ENCODE data around the gene FBXO2. TPM values are rescaled to one million over a fixed set of nuclear protein-coding genes. Genes with fewer than 3 reads are reported as not detected.
A peak's percentile ranks its signal among the peaks of the same experiment; 100 is the strongest.

Gene FBXO2
- total and polyA plus RNA-seq, 3 experiments from 2014 or later: 1.8 to 4.6 (median 2.0) TPM

DNA sequence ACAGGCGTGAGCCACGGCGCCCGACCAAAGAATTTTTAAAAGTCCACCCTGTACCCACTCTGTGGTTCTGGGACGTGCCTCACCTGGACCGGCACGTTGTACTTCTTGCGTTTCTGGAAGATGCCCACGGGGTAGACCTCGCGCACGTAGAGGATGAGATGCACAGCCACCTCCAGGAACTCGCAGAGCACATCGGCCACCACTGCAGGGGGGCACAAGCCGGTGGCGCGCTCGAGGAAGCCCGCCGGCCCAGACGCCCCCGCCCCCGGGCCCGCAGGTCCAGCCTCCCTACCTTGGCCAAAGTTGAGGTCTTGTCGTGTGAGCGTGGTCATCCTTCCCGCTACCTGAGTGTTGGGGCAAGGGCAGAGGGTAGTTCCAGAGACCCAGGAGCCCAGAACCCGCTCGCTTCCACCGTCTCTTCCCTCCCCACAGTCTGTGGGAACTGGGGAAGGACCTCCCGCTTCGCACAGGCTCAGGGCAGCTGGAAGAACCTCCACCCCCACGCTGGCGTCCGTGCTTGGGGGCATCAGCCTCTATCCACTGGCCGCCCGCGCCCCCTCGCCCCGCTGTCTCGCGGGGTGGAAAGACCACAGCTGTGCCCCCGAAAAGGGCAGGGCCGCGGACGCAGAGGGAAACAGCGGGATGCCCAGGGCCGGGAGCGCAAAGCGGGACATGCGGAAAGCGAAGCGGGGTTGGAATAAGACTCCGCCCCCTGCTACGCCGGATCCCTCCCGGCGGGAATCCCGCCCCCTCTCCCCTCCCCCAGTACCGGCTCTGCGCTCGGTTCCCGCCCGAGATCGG lies 26.2 kb upstream of the FBXO2 start:
- peak overlapping the region in 5 of 8 donors; percentile 40 to 92 (median 70) for H3K27ac Mint-ChIP-seq
- Histone ChIP-seq H3K27ac (ENCODE audit: low read depth, low read length) (peak overlapping the region; percentile 64), H3K4me3 (ENCODE audit: low read length) (peak overlapping the region; percentile 78), H3K36me3 (ENCODE audit: insufficient read depth, low read length) (no peaks in the 10 kb centered on the region), H3K9me3 (ENCODE audit: low read length) (no peaks in the 10 kb centered on the region), H3K27me3 (ENCODE audit: insufficient read depth, low read length, poor library complexity, severe bottlenecking) (no peaks in the 10 kb centered on the region), H3K4me1 (ENCODE audit: insufficient read depth, low read length) (peaks cover 7% of the 10 kb centered on the region)
- H3K4me1 Mint-ChIP-seq: peaks cover 18 to 28% (median 22%) of the 10 kb centered on the region in 3 donors
- H3K4me3 Mint-ChIP-seq: peak overlapping the region; percentile 81 to 99 (median 87)
- no peak for DNase-seq
- no peaks in the 10 kb centered on the region for H3K27me3 Mint-ChIP-seq
- no peaks in the 10 kb centered on the region for H3K9me3 Mint-ChIP-seq
- ChIA-PET POLR2A (interaction anchor here (1.4 to 1.8 kb wide), 4 partner anchors 10 to 227 kb away, joined by 6 to 9 read pairs (median 8); partner anchors contain the start of gene FBXO6), CTCF (interaction anchor here (2.5 to 3.2 kb wide), 2 partner anchors 16 to 39 kb away, joined by 17 to 26 read pairs; partner anchors contain the start of gene FBXO6)
- H3K36me3 Mint-ChIP-seq: peaks cover 0 to 21% (median 0%) of the 10 kb centered on the region in 3 donors

DNA sequence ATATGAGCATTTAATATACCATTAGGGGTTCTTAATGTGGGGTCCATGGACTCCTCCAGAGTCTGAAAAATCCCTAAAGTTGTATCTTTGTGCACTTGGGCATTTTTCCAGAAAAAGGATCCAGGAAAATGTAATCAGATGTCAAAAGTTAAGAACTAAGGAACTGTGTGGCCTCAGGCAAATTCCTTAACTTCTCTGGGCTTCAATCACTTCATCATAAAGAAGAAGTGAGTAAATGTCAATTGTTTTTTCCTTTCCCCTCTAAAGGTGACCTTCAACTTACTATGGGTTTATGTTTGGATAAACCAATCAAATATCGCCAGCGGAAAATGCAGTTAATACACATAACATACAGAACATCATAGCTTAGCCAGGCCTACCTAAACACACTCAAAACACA lies 24.2 kb upstream of the FBXO2 start:
- H3K9me3 Mint-ChIP-seq: no peaks in the 10 kb centered on the region
- DNase-seq: no peak
- H3K4me3 ChIP-seq (ENCODE audit: low read length): no peak overlapping the region
- H3K4me1 Mint-ChIP-seq: peaks cover 18 to 28% (median 22%) of the 10 kb centered on the region in 3 donors
- no peaks in the 10 kb centered on the region for H3K36me3 ChIP-seq (ENCODE audit: insufficient read depth, low read length)
- CTCF ChIA-PET: interaction anchor here (1.4 to 2.5 kb wide), 2 partner anchors 14 to 32 kb away, joined by 3 to 10 read pairs; partner anchors contain the start of gene FBXO6
- peak overlapping the region in 5 of 7 donors; percentile 1 to 77 (median 43) for H3K4me3 Mint-ChIP-seq
- no peaks in the 10 kb centered on the region for H3K27me3 Mint-ChIP-seq
- POLR2A ChIA-PET: interaction anchor here (0.6 kb wide), 1 partner anchor 135 kb away, joined by 3 read pairs; no protein-coding TSS in a partner anchor
- H3K9me3 ChIP-seq (ENCODE audit: low read length): no peaks in the 10 kb centered on the region
- H3K27me3 ChIP-seq (ENCODE audit: insufficient read depth, low read length, poor library complexity, severe bottlenecking): no peaks in the 10 kb centered on the region
- H3K36me3 Mint-ChIP-seq: peaks cover 0 to 37% (median 0%) of the 10 kb centered on the region in 3 donors
- peaks cover 7% of the 10 kb centered on the region for H3K4me1 ChIP-seq (ENCODE audit: insufficient read depth, low read length)
- H3K27ac ChIP-seq (ENCODE audit: low read depth, low read length): no peak overlapping the region
- peak overlapping the region in 2 of 8 donors; percentile 20 to 40 for H3K27ac Mint-ChIP-seq

DNA sequence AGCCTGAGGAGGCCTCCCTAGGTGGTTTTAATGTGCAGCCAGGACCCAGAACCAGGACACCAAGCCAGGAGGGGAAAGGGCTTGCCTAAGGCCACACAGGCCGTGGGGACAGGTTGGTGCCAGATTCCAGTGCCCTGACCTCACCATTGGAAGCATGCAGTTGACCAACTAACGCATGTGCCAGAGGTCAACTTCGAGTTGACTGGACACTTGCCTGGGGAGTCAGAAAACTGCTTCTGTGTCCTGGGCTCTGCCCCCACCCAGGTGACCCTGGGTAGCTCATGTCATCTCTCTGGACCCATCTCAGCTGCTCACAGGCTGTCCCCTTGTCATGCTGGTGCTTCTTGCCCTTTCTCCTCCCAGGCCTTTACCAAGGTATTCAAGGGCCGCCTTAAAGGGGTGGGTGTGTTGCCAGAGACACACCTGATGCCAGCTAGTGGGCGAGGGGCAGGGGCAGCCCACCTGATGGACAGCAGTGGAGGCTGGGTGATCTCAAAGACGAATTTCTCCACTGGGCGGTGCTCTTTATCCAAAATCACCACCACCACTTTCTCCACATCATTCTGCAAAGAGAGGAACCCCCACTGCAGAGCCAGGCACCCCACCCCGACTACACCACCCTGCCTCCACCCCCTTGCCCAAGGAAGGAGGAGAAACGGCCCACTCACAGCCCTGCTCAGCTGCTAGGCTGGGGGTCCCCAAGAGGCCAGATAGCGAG lies 22.3 kb upstream of the FBXO2 start:
- Histone ChIP-seq H3K27me3 (ENCODE audit: insufficient read depth, low read length, poor library complexity, severe bottlenecking) (no peaks in the 10 kb centered on the region), H3K27ac (ENCODE audit: low read depth, low read length) (no peak overlapping the region), H3K36me3 (ENCODE audit: insufficient read depth, low read length) (peaks cover 3% of the 10 kb centered on the region), H3K4me3 (ENCODE audit: low read length) (no peak overlapping the region), H3K4me1 (ENCODE audit: insufficient read depth, low read length) (no peaks in the 10 kb centered on the region), H3K9me3 (ENCODE audit: low read length) (no peaks in the 10 kb centered on the region)
- Mint-ChIP-seq H3K9me3 (no peaks in the 10 kb centered on the region), H3K27ac (no peak overlapping the region), H3K36me3 (peaks cover 0 to 48% (median 0%) of the 10 kb centered on the region in 3 donors), H3K27me3 (no peaks in the 10 kb centered on the region), H3K4me3 (no peak overlapping the region), H3K4me1 (peaks cover 13 to 21% (median 15%) of the 10 kb centered on the region in 3 donors)
- ChIA-PET POLR2A (no interaction called here), CTCF (interaction anchor here (1.0 to 2.0 kb wide), 3 partner anchors 12 to 43 kb away, joined by 3 to 10 read pairs (median 5); partner anchors contain the start of gene FBXO6)
- DNase-seq: no peak

DNA sequence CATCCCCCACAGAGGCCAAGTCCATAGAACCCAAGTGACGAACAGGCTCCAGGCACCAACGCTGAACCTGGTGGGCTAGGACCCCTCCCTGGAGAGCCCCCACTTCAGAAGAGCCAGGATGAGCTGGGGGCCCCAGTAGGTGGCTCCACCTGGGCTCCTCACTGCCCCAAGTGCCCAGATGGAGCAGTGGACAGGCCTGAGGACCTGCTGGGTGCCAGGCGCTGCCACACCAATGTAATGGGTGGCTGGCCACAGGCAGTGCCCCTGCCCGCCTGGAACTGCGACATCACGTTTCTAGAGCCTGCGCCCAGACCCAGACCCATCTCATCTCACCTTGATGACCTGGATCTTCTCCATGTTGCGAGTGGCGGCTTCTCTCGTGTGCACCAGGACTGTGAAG lies 21.1 kb upstream of the FBXO2 start:
- CTCF ChIA-PET: interaction anchor here (2.0 to 3.0 kb wide), 2 partner anchors 11 kb away, joined by 5 to 13 read pairs; partner anchors contain the start of gene FBXO6
- POLR2A ChIA-PET: no interaction called here
- no peak overlapping the region for H3K4me3 Mint-ChIP-seq

DNA sequence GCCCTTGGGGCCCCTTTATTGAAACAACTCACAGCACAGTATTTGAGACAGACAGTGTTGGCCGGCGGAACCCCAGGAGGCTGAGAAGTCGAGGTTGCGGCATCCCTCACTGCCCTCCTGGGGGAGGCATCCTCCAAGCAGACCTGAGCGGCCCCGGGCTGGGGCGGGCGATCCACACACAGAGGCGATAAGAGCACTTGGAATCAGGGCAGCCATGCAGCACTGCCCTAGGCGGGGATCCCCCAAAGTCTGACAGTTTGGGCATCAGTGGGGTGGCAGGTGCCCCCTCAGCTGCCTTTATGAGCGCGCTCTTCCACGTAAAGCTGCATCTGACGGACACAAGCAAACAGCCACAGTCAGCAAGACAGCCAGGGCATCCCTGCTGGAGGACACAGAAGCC lies 20.3 kb upstream of the FBXO2 start:
- H3K27ac ChIP-seq (ENCODE audit: low read depth, low read length): no peak overlapping the region
- H3K9me3 ChIP-seq (ENCODE audit: low read length): no peaks in the 10 kb centered on the region
- Mint-ChIP-seq H3K9me3 (no peaks in the 10 kb centered on the region), H3K4me3 (no peak overlapping the region), H3K27ac (peak overlapping the region in 1 of 8 donors; percentile 60), H3K27me3 (no peaks in the 10 kb centered on the region), H3K4me1 (peaks cover 8 to 9% (median 9%) of the 10 kb centered on the region in 3 donors), H3K36me3 (peaks cover 0 to 52% (median 2%) of the 10 kb centered on the region in 3 donors)
- H3K36me3 ChIP-seq (ENCODE audit: insufficient read depth, low read length): peaks cover 3% of the 10 kb centered on the region
- no peaks in the 10 kb centered on the region for H3K4me1 ChIP-seq (ENCODE audit: insufficient read depth, low read length)
- H3K27me3 ChIP-seq (ENCODE audit: insufficient read depth, low read length, poor library complexity, severe bottlenecking): no peaks in the 10 kb centered on the region
- ChIA-PET CTCF (interaction anchor here (1.2 to 3.0 kb wide), 2 partner anchors 11 to 51 kb away, joined by 3 to 13 read pairs; partner anchors contain the start of gene FBXO6), POLR2A (no interaction called here)
- H3K4me3 ChIP-seq (ENCODE audit: low read length): no peak overlapping the region
- DNase-seq: no peak

More for the DNA sequence above, 21.1 kb upstream of the FBXO2 start:
- no peaks in the 10 kb centered on the region for H3K9me3 Mint-ChIP-seq
- no peaks in the 10 kb centered on the region for H3K9me3 ChIP-seq (ENCODE audit: low read length)
- peaks cover 3% of the 10 kb centered on the region for H3K36me3 ChIP-seq (ENCODE audit: insufficient read depth, low read length)
- peaks cover 0 to 50% (median 2%) of the 10 kb centered on the region in 3 donors for H3K36me3 Mint-ChIP-seq
- H3K27ac ChIP-seq (ENCODE audit: low read depth, low read length): no peak overlapping the region
- H3K27me3 ChIP-seq (ENCODE audit: insufficient read depth, low read length, poor library complexity, severe bottlenecking): no peaks in the 10 kb centered on the region
- peaks cover 12 to 17% (median 13%) of the 10 kb centered on the region in 3 donors for H3K4me1 Mint-ChIP-seq
- H3K27me3 Mint-ChIP-seq: no peaks in the 10 kb centered on the region
- no peak for DNase-seq
- H3K4me3 ChIP-seq (ENCODE audit: low read length): no peak overlapping the region
- H3K4me1 ChIP-seq (ENCODE audit: insufficient read depth, low read length): no peaks in the 10 kb centered on the region
- no peak overlapping the region for H3K27ac Mint-ChIP-seq

DNA sequence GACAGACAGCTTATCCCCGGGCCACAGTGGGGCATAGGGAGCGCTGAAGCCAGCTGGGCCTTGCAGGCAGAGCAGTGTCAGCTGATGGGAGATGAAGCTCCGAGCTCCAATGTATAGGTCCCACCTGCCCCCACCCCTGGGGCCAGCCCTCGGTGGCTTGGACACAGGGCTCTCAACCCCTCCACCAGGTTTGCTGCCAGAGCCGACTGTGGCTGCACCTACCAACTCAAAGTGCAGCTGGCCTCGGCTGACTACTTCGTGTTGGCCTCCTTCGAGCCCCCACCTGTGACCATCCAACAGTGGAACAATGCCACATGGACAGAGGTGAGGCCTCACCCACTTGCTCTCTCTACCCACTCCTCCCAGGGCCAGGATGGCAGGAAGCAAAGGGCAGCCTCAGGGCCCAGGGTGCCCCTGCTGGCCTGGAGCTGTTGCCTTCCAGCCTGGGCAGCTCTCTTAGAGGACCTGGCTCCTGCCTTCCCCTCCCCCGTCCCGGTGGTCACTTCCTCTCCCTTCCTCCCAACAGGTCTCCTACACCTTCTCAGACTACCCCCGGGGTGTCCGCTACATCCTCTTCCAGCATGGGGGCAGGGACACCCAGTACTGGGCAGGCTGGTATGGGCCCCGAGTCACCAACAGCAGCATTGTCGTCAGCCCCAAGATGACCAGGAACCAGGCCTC lies 19.0 kb upstream of the FBXO2 start:
- Histone ChIP-seq H3K27ac (ENCODE audit: low read depth, low read length) (no peak overlapping the region), H3K36me3 (ENCODE audit: insufficient read depth, low read length) (peaks cover 3% of the 10 kb centered on the region), H3K27me3 (ENCODE audit: insufficient read depth, low read length, poor library complexity, severe bottlenecking) (no peaks in the 10 kb centered on the region), H3K4me1 (ENCODE audit: insufficient read depth, low read length) (no peaks in the 10 kb centered on the region), H3K4me3 (ENCODE audit: low read length) (no peak overlapping the region), H3K9me3 (ENCODE audit: low read length) (no peaks in the 10 kb centered on the region)
- Mint-ChIP-seq H3K27ac (peak overlapping the region in 2 of 8 donors; percentile 14 to 18), H3K4me3 (no peak overlapping the region), H3K36me3 (peaks cover 0 to 53% (median 5%) of the 10 kb centered on the region in 3 donors), H3K4me1 (peaks cover 0 to 4% (median 0%) of the 10 kb centered on the region in 3 donors), H3K27me3 (no peaks in the 10 kb centered on the region), H3K9me3 (no peaks in the 10 kb centered on the region)
- CTCF ChIA-PET: interaction anchor here (1.2 to 3.0 kb wide), 2 partner anchors 9 to 52 kb away, joined by 3 to 13 read pairs; partner anchors contain the start of gene FBXO6
- no peak for DNase-seq
- POLR2A ChIA-PET: interaction anchor here (0.6 kb wide), 1 partner anchor 121 kb away, joined by 3 read pairs; no protein-coding TSS in a partner anchor

DNA sequence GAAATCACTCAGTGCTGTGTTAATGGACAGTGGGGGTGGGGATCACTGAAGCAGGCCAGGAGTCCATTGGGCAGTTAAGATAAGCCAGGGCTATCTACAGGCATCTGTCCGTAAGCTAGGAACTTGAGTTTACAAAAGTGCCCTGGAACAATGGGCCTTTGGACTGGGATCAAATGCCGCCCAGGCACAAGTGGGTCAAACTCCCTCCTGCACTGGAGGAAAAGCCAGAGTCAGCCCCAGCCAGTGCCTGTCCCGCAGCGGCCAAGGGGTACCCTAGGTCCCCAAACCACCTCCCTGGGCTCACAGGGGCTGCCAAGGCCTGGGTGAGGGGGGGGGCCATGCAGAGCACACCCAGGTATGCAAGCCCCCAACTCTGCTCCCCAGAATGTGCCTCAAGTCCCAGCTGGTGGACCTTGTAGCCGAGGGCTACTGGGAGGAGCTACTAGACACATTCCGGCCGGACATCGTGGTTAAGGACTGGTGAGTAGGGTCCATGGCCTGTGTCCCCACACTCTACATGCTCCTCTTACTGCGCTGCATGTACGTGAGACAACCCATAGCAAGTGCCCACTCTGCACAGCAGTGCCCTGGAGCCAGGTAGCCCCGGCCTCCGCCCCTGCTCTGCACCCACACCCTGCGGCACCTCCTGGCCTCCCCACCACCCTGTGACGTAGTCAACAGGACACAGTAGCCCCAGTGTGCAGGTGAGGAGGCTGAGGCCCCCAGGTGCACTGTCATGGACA lies 17.5 kb upstream of the FBXO2 start:
- Mint-ChIP-seq H3K4me3 (no peak overlapping the region), H3K4me1 (peaks cover 0 to 4% (median 0%) of the 10 kb centered on the region in 3 donors), H3K9me3 (no peaks in the 10 kb centered on the region), H3K27me3 (no peaks in the 10 kb centered on the region), H3K36me3 (peaks cover 0 to 50% (median 5%) of the 10 kb centered on the region in 3 donors), H3K27ac (peak overlapping the region in 1 of 8 donors; percentile 82)
- Histone ChIP-seq H3K36me3 (ENCODE audit: insufficient read depth, low read length) (peaks cover 3% of the 10 kb centered on the region), H3K27me3 (ENCODE audit: insufficient read depth, low read length, poor library complexity, severe bottlenecking) (no peaks in the 10 kb centered on the region), H3K27ac (ENCODE audit: low read depth, low read length) (peak overlapping the region; percentile 31), H3K4me1 (ENCODE audit: insufficient read depth, low read length) (no peaks in the 10 kb centered on the region), H3K4me3 (ENCODE audit: low read length) (no peak overlapping the region), H3K9me3 (ENCODE audit: low read length) (no peaks in the 10 kb centered on the region)
- CTCF ChIA-PET: interaction anchor here (1.3 to 1.6 kb wide), 3 partner anchors 9 to 21 kb away, joined by 3 to 5 read pairs (median 4); no protein-coding TSS in a partner anchor
- no peak for DNase-seq
- POLR2A ChIA-PET: no interaction called here

Data from CD8-positive, alpha-beta memory T cell (primary cell).